ENCODE results near the gene RNF207.

The RNF207 gene

GRCh38 chr1:6249739-6250689, 44.1 kb downstream of the RNF207 start:
- no peak for DNase-seq (ENCODE audit: low spot score)

- no peak for DNase-seq (ENCODE audit: low spot score)
These were observed 45.3 kb downstream of the RNF207 start for GRCh38 chr1:6251233-6251632.

- DNase-seq (ENCODE audit: low spot score), result no peak
These were observed 45.9 kb downstream of the RNF207 start for GRCh38 chr1:6251681-6252373.

- DNase-seq (ENCODE audit: low spot score), result no peak
These were observed 46.4 kb downstream of the RNF207 start for GRCh38 chr1:6252374-6252710.

GRCh38 chr1:6253380-6253779, 47.5 kb downstream of the RNF207 start:
- DNase-seq (ENCODE audit: low spot score), result no peak

GRCh38 chr1:6254691-6255090, 48.8 kb downstream of the RNF207 start:
- no peak for DNase-seq (ENCODE audit: low spot score)

GRCh38 chr1:6256645-6257044, 50.7 kb downstream of the RNF207 start:
- DNase-seq (ENCODE audit: low spot score), result no peak

GRCh38 chr1:6257541-6258069, 51.7 kb downstream of the RNF207 start:
- DNase-seq (ENCODE audit: low spot score), result peak; percentile 48

- no peak for DNase-seq (ENCODE audit: low spot score)
These were observed 52.8 kb downstream of the RNF207 start for GRCh38 chr1:6258675-6259074.

GRCh38 chr1:6259491-6260362, 53.8 kb downstream of the RNF207 start:
- DNase-seq (ENCODE audit: low spot score), result no peak

- no peak for DNase-seq (ENCODE audit: low spot score)
These were observed 54.6 kb downstream of the RNF207 start for GRCh38 chr1:6260433-6260934.

- DNase-seq (ENCODE audit: low spot score), result no peak
These were observed 55.2 kb downstream of the RNF207 start, which contains the start of gene GPR153 for GRCh38 chr1:6260961-6261614. Gene GPR153 (minus strand): TSS chr1:6261098. CDS start chr1:6254905, 6,193 bp downstream.

- DNase-seq (ENCODE audit: low spot score), result no peak
These were observed 55.7 kb downstream of the RNF207 start for GRCh38 chr1:6261615-6261995.

- DNase-seq (ENCODE audit: low spot score), result no peak
These were observed 56.9 kb downstream of the RNF207 start for GRCh38 chr1:6262555-6263420.

- DNase-seq (ENCODE audit: low spot score), result no peak
These were observed 57.8 kb downstream of the RNF207 start for GRCh38 chr1:6263716-6264115.

GRCh38 chr1:6265151-6265550, 59.2 kb downstream of the RNF207 start:
- no peak for DNase-seq (ENCODE audit: low spot score)

GRCh38 chr1:6266641-6267040, 60.7 kb downstream of the RNF207 start:
- no peak for DNase-seq (ENCODE audit: low spot score)

GRCh38 chr1:6267686-6268322, 61.9 kb downstream of the RNF207 start:
- DNase-seq (ENCODE audit: low spot score), result no peak

GRCh38 chr1:6268415-6268814, 62.5 kb downstream of the RNF207 start:
- DNase-seq (ENCODE audit: low spot score), result no peak

- no peak for DNase-seq (ENCODE audit: low spot score)
These were observed 63.4 kb downstream of the RNF207 start for GRCh38 chr1:6269296-6269695.

Data from kidney capillary endothelial cell (primary cell).